ENCODE data around the gene APBB2. TPM values are rescaled to one million over a fixed set of nuclear protein-coding genes. Genes with fewer than 3 reads are reported as not detected.

Gene APBB2
- total and polyA plus RNA-seq, 2 donors (not counting 1 experiment from before 2014, with no cell fraction given): 4.4 to 15.8 TPM

GRCh38 chr4:41065434-41066006 is 148.8 kb downstream of the APBB2 start:
- no peak overlapping the region for H3K4me2 ChIP-seq (replicated peaks; ENCODE audit: low read depth, low read length, poor library complexity, severe bottlenecking)
- H3K27me3 ChIP-seq (replicated peaks in 1 of 4; ENCODE audit: control extremely low read depth in 1 of 4, control insufficient read depth in 3 of 4, insufficient read depth in 4 of 4, low read length in 3 of 4): no peaks in the 10 kb centered on the region
- H3K9me3 ChIP-seq (ENCODE audit: control extremely low read depth in 1 of 3, control insufficient read depth in 2 of 3, insufficient read depth in 1 of 3, low read length in 2 of 3): no peaks in the 10 kb centered on the region
- no peaks in the 10 kb centered on the region for H3K4me1 Mint-ChIP-seq
- H3K9ac ChIP-seq (ENCODE audit: low read length): no peak overlapping the region
- H4K20me1 ChIP-seq (ENCODE audit: control insufficient read depth, insufficient read depth, low read length, poor library complexity, severe bottlenecking): no peaks in the 10 kb centered on the region
- ATAC-seq (ENCODE audit: low read depth): no peak
- no peaks in the 10 kb centered on the region for H3K4me1 ChIP-seq (ENCODE audit: control insufficient read depth in 2 of 2, insufficient read depth in 2 of 2, low read length in 2 of 2)
- no peak for DNase-seq
- H3K9me3 Mint-ChIP-seq (ENCODE audit: insufficient read depth): no peaks in the 10 kb centered on the region
- no peak overlapping the region for H3K4me3 Mint-ChIP-seq
- no peaks in the 10 kb centered on the region for H3K79me2 ChIP-seq (ENCODE audit: control insufficient read depth, insufficient read depth, low read length)
- no peak overlapping the region for H3K4me3 ChIP-seq (ENCODE audit: control extremely low read depth in 1 of 5, extremely low read depth in 1 of 5, insufficient read depth in 1 of 5, low read depth in 2 of 5, low read length in 4 of 5)
- H3K36me3 ChIP-seq (replicated peaks in 1 of 2; ENCODE audit: control extremely low read depth in 1 of 2, control insufficient read depth in 1 of 2, extremely low read depth in 1 of 2, insufficient read depth in 2 of 2, low read length in 1 of 2): no peaks in the 10 kb centered on the region
- H3K27ac Mint-ChIP-seq: no peak overlapping the region
- intact Hi-C loops (cut with micrococcal nuclease): no loop called here
- H3K27me3 Mint-ChIP-seq: no peaks in the 10 kb centered on the region
- no peak overlapping the region for H3K27ac ChIP-seq (ENCODE audit: low read length in 2 of 2)
- TF ChIP-seq CTCF (IDR thresholded peaks at IDR 0.05) (no peak), EZH2 (IDR thresholded peaks at IDR 0.05; ENCODE audit: borderline replicate concordance, insufficient read depth, low read depth, low read length, poor library complexity, severe bottlenecking) (no peak)
- CTCF ChIA-PET: no interaction called here
- H2AFZ ChIP-seq (ENCODE audit: insufficient read depth, low read depth, low read length, poor library complexity, severe bottlenecking): no peak overlapping the region
- 100% methylated on average over 2 of the region's 5 CpGs for WGBS (ENCODE audit: insufficient coverage)
- POLR2A ChIA-PET: no interaction called here

GRCh38 chr4:41064953-41065352 is 149.4 kb downstream of the APBB2 start:
- Mint-ChIP-seq H3K27ac (no peak overlapping the region), H3K9me3 (ENCODE audit: insufficient read depth) (no peaks in the 10 kb centered on the region), H3K4me3 (no peak overlapping the region), H3K4me1 (no peaks in the 10 kb centered on the region), H3K27me3 (no peaks in the 10 kb centered on the region)
- H3K27me3 ChIP-seq (replicated peaks in 1 of 4; ENCODE audit: control extremely low read depth in 1 of 4, control insufficient read depth in 3 of 4, insufficient read depth in 4 of 4, low read length in 3 of 4): no peaks in the 10 kb centered on the region
- H3K4me3 ChIP-seq (ENCODE audit: control extremely low read depth in 1 of 5, extremely low read depth in 1 of 5, insufficient read depth in 1 of 5, low read depth in 2 of 5, low read length in 4 of 5): no peak overlapping the region
- no peak overlapping the region for H3K27ac ChIP-seq (ENCODE audit: low read length in 2 of 2)
- POLR2A ChIA-PET: no interaction called here
- H2AFZ ChIP-seq (ENCODE audit: insufficient read depth, low read depth, low read length, poor library complexity, severe bottlenecking): no peak overlapping the region
- TF ChIP-seq CTCF (IDR thresholded peaks at IDR 0.05) (no peak), EZH2 (IDR thresholded peaks at IDR 0.05; ENCODE audit: borderline replicate concordance, insufficient read depth, low read depth, low read length, poor library complexity, severe bottlenecking) (no peak)
- no peaks in the 10 kb centered on the region for H3K36me3 ChIP-seq (replicated peaks in 1 of 2; ENCODE audit: control extremely low read depth in 1 of 2, control insufficient read depth in 1 of 2, extremely low read depth in 1 of 2, insufficient read depth in 2 of 2, low read length in 1 of 2)
- ATAC-seq (ENCODE audit: low read depth): no peak
- no peaks in the 10 kb centered on the region for H3K9me3 ChIP-seq (ENCODE audit: control extremely low read depth in 1 of 3, control insufficient read depth in 2 of 3, insufficient read depth in 1 of 3, low read length in 2 of 3)
- H3K4me1 ChIP-seq (ENCODE audit: control insufficient read depth in 2 of 2, insufficient read depth in 2 of 2, low read length in 2 of 2): no peaks in the 10 kb centered on the region
- no peaks in the 10 kb centered on the region for H3K79me2 ChIP-seq (ENCODE audit: control insufficient read depth, insufficient read depth, low read length)
- intact Hi-C loops (cut with micrococcal nuclease): no loop called here
- H3K9ac ChIP-seq (ENCODE audit: low read length): no peak overlapping the region
- no peak for DNase-seq
- CTCF ChIA-PET: no interaction called here
- 91% methylated on average over 3 of the region's 3 CpGs for WGBS (ENCODE audit: insufficient coverage)
- H3K4me2 ChIP-seq (replicated peaks; ENCODE audit: low read depth, low read length, poor library complexity, severe bottlenecking): no peak overlapping the region
- no peaks in the 10 kb centered on the region for H4K20me1 ChIP-seq (ENCODE audit: control insufficient read depth, insufficient read depth, low read length, poor library complexity, severe bottlenecking)
